HuH-7.5 (cell line): ENCODE data around the gene FBN3.

ENCODE experiments used
- DNase-seq: peaks from one replicate; pipeline ENCODE4 v3.0.0; 2011; ENCODE audit warnings: low spot score

The FBN3 gene

DNA sequence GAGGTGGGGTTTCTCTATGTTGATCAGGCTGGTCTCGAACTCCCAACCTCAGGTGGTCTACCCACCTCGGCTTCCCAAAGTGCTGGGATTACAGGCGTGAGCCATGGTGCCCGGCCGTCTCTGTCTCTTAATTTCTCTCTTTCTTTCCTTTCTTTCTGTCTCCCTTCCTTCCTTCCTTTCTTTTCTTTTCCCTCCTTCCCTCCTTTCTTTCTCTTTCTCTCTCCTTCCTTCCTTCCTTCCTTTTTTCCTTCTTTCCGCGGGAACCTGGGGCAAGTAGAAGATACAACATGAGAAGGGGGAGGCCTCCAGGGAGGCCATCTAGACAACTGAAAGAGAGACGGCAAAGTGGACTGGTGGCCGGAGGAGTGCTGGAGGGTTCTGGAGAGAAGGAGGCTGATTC, 128.7 kb downstream of the FBN3 start:
- DNase-seq = no peak

- DNase-seq = no peak
Measured at GRCh38 chr19:8017808-8018207, 131.6 kb downstream of the FBN3 start.
